ENCODE measurements around the gene A3GALT2.

The A3GALT2 gene

GRCh38 chr1:33332357-33332789, 11.5 kb upstream of the A3GALT2 start:
- no peak for DNase-seq (ENCODE audit: low read depth)

GRCh38 chr1:33331444-33332356, 10.8 kb upstream of the A3GALT2 start:
- DNase-seq (ENCODE audit: low read depth) = peak; percentile 68

DNA sequence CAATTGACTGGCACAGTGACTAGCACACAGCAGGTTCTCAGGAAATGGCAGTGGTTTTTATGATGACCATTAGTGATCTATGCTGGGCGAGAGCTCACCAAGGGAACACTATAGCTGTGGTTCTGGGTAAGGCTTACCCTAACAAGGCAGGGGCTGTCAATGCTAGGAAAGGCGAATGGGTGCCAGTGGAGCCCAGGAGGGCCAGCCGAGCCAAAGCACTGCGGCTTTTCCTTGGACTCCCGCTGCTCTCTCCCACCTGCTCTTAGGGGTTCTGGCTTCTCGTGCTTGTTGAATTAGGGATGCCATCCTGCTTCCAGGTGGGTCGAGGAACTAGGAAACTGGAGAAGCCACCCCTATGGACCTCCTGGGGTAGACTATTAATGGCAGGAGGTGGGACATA, 10.0 kb upstream of the A3GALT2 start:
- DNase-seq (ENCODE audit: low read depth) = no peak

- DNase-seq (ENCODE audit: low read depth) = no peak
Measured at GRCh38 chr1:33330361-33330890, 9.5 kb upstream of the A3GALT2 start.

- DNase-seq (ENCODE audit: low read depth) = no peak
Measured at GRCh38 chr1:33329600-33330305, 8.9 kb upstream of the A3GALT2 start.

DNA sequence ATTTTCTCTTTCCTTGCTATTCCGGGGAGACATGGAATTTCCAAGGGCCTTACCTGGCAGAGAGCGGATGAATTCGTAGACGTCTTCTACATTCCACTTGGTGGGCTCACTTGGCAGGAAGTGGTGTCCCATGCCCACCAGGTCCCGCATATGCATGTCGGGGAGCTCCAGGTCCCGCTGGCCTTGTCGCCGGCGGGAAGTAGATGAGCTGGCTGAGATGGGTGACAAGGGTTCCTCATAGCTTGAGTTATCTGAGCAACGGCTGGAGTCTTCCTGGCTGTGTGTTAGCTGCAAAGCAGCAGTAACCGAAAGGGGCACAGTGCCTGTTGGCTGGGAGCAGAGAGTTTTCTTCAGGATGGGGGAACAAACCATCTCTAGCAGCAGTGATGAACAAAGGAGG, 7.9 kb upstream of the A3GALT2 start:
- DNase-seq (ENCODE audit: low read depth) = no peak

DNA sequence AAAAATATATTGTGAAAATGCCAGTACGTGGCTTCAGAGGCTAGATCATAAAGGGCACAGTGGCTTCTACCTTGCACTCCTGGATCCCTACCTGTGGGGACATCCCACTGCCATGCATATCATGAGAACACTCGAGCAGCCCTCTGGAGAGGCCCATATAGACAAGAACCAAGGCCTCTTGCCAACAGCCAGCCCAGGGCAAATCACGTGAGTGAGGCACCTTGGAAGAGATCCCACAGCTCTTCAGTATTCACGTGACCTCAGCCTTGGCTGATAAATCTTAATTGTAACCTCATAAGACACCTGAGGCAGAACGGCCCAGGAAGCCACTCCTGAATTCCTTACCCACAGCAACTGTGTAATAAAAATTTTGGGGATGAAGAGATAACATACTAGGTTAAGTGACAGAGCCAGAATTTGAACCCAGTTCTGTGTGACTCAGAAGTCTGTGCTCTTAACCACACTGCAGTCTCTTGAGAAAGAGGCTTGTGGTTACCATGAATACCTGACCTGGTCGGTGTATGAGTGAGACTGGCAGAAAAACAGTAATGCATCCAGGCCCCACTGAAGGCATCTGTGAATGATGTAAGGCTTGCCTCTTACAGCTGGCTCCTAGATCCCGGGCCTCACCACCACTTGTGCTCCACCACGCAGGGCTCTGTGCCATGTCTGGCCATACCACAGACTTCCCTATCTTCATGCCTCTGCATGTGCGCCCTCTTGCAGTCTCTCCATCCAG, 6.9 kb upstream of the A3GALT2 start:
- peak; percentile 94 for DNase-seq (ENCODE audit: low read depth)

DNA sequence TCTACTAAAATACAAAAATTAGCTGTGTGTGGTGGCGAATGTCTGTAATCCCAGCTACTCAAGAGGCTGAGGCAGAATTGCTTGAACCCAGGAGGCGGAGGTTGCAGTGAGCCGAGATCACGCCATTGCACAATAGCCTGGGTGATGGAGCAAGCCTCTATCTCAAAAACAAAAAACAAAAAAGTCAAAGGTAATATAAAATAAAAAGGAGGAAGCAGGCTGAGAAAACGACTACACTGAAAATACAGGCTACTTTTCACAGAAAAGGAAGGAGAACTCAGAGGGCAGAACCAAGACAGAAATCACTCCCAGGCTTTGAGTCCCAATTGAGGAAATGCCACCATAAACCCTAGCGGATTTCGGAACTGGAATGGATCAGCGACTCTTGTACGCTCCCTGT, 5.9 kb upstream of the A3GALT2 start:
- no peak for DNase-seq (ENCODE audit: low read depth)

DNA sequence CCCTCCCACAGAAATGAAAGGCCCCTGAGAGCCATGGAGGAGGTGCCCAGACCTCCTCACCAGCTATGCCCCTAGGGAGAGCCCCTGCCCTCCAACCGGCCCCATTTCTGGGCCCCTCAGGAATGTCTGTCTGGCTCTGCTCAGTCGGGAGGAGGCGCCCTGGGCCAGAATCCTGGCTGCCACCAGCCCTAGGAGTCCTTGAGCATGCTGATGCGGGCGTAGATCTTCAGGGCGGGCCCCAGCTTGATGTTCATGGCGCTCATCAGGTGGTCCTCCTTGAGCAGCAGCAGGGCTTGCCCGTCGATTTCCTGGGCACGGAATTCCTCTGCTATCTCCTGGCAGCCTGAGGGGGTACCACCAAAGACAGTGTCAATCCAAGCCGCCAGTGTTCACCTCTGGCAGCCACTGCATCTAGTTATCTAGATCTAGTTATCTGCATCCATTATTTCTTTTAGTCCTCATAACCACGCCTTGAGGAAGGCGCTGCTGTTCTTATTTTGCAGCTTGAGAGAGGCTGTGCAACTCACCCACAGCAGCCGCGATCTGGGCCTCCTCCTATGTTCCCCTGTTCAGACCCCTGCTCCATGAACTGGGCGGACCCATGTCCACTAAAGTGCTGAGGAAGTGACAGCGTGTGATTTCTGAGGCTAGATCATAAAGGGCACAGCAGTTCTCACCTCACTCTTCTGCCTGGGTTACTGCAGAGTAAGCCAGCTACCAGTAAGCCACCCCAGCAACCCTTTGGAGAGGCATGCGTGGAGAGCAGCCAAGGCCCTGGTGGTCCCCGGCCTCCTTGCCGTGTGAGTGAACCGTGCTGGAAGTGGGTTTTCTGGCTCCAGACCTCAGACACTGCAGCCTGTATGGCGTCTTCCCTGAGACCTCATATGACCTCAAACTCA, 4.0 kb upstream of the A3GALT2 start:
- no peak for DNase-seq (ENCODE audit: low read depth)

GRCh38 chr1:33323663-33324477, 3.0 kb upstream of the A3GALT2 start:
- no peak for DNase-seq (ENCODE audit: low read depth)

- DNase-seq (ENCODE audit: low read depth) = no peak
Measured at GRCh38 chr1:33322870-33323585, 2.1 kb upstream of the A3GALT2 start.

GRCh38 chr1:33322109-33322508, 1.2 kb upstream of the A3GALT2 start:
- no peak for DNase-seq (ENCODE audit: low read depth)

- no peak for DNase-seq (ENCODE audit: low read depth)
Measured at GRCh38 chr1:33321178-33321577, 280 bp upstream of the A3GALT2 start.

GRCh38 chr1:33319949-33320618, 814 bp downstream of the A3GALT2 start:
- no peak for DNase-seq (ENCODE audit: low read depth)

- DNase-seq (ENCODE audit: low read depth) = no peak
Measured at GRCh38 chr1:33319186-33319948, 1.5 kb downstream of the A3GALT2 start.

- no peak for DNase-seq (ENCODE audit: low read depth)
Measured at GRCh38 chr1:33317946-33318345, 3.0 kb downstream of the A3GALT2 start.

- DNase-seq (ENCODE audit: low read depth) = no peak
Measured at GRCh38 chr1:33317354-33317753, 3.5 kb downstream of the A3GALT2 start.

DNA sequence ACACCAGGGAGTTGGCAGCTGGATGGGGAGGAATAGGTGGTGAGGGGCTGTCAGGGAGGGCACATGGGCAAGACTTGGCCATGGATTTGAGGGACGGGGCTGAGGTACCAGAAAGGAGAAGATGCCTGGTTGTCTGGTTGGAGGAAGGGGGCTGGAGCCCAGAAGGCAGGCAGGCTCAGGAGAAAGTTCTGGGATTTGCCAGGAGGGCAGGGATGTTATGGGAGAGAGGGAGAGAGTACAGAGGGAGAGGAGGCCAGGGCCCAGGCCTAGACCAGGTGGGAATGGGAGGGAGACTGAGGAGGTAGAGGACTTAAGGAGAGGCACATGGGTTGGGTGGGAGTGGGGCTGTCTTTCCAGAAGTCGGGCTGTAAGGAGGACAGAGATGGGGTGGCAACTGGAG, 4.3 kb downstream of the A3GALT2 start:
- no peak for DNase-seq (ENCODE audit: low read depth)

Measured in ELR (cell line).